AG09309 (cell line): Measurements from ENCODE around the gene SBF1.
"Not testable (repeated sequence)": the region's sequence is repeated elsewhere in the genome, so short reads cannot be mapped to it uniquely, and the experiment has no call there.

Experiments used
- DNase-seq: peaks from one replicate; pipeline ENCODE4 v3.0.0-alpha.2; 2010; ENCODE audit warnings: low read depth
- H3K4me3 ChIP-seq: 2 replicates; pipeline ENCODE4 v1.5.1; 2011; ENCODE audit warnings: mild to moderate bottlenecking, low read depth, low read length, moderate library complexity; ENCODE audit not compliant: control insufficient read depth
- TF ChIP-seq, protein P1 (sequence below): IDR thresholded peaks from 2 replicates; pipeline ENCODE4 v1.5.1; 2011; ENCODE audit warnings: mild to moderate bottlenecking, low read depth, low read length, inconsistent platforms; ENCODE audit not compliant: insufficient read depth, control insufficient read depth; ENCODE audit errors: missing control alignments

The SBF1 gene

GRCh38 chr22:50415426-50415825, 59.4 kb downstream of the SBF1 start:
- TF ChIP-seq, protein P1, sequence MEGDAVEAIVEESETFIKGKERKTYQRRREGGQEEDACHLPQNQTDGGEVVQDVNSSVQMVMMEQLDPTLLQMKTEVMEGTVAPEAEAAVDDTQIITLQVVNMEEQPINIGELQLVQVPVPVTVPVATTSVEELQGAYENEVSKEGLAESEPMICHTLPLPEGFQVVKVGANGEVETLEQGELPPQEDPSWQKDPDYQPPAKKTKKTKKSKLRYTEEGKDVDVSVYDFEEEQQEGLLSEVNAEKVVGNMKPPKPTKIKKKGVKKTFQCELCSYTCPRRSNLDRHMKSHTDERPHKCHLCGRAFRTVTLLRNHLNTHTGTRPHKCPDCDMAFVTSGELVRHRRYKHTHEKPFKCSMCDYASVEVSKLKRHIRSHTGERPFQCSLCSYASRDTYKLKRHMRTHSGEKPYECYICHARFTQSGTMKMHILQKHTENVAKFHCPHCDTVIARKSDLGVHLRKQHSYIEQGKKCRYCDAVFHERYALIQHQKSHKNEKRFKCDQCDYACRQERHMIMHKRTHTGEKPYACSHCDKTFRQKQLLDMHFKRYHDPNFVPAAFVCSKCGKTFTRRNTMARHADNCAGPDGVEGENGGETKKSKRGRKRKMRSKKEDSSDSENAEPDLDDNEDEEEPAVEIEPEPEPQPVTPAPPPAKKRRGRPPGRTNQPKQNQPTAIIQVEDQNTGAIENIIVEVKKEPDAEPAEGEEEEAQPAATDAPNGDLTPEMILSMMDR, result no peak
- no peak for DNase-seq
- H3K4me3 ChIP-seq, result no peak overlapping the region

DNA sequence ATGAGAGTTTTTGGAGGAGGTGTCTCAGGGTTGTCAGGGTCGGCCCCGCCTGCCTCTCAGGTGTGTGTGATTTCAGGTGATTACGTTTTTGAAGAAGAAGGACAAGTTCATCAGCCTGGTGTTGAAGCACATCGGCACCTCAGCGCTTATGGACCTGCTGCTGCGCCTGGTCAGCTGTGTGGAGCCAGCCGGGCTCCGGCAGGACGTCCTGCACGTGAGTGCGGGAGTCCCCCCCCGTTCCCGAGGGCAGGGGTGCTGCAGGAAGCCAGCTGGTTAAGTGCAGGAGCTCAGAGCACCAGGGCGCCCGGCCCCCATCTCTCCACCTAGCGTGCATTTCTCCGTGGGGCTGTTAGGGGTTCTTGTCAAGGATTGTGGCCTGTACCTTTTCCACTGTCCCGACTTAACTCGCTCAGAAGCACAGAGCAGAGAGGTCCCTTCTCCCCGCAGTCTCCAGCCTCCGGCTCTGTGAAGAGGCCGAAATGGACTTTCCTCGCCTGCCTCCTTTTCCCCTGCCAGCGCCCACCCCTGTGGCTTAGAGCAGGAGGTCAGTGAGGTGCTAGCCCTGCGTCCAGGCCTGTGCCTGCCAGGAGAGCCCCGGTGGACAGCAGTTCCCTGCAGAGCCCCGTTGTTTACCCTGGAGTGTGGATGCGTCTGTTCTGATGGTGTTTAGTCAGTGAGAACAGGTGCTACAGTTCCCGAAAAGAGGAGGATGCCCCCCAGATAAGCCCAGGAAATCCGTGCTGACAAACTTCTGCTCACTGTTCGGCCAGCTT, 60.2 kb downstream of the SBF1 start:
- no peak for DNase-seq
- TF ChIP-seq, protein P1, result no peak
- H3K4me3 ChIP-seq, result no peak overlapping the region

DNA sequence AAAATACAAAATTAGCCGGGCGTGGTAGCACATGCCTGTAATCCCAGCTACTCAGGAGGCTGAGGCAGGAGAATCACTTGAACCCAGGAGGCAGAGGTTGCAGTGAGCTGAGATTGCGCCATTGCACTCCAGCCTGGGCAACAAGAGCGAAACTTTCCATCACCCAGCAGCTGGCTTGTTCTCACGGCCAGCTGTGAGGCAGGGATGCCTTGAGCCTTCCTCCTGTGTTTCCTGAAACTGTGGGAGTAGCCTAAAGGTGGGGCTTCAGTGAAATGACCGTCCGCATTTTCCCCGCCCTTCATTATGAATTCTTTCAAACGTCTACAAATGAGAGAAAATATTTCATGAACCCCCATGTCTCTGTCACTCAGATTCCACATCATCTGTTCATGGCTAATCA, 65.9 kb downstream of the SBF1 start:
- not testable (repeated sequence) for DNase-seq, H3K4me3 ChIP-seq

GRCh38 chr22:50408311-50408710, 66.5 kb downstream of the SBF1 start:
- DNase-seq, result no peak
- H3K4me3 ChIP-seq, result no peak overlapping the region
- TF ChIP-seq, protein P1, result no peak

DNA sequence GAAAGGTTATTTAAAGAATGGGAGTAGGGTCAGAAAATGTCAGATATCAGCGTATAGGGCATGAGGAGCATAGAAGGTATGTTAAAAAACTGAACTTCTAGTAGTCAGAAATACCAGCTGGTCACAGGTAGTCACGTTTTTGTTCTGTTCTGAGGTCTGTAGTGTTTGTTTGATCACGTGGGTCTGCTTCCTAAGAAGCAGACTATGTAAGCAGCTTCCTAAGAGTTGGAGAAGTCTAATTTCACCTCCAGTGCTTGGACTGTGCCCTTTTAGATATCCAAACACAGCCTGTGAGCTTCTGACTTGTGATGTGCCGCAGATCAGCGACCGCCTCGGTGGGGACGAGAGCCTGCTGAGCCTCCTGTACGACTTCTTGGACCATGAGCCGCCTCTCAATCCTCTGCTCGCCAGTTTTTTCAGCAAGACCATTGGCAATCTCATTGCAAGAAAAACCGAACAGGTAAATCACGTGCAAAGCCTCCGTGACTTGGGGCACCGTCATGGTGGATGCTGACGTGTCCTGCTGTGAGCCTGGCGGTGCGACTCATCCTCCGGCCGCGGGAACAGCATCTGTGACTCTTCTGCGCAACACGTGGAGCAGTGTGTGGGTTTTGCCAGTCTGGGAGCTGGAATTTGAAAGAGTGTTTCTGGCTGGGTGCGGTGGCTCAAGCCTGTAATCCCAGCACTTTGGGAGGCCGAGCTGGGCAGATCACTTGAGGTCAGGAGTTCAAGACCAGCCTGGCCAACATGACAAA, 68.2 kb downstream of the SBF1 start:
- TF ChIP-seq, protein P1, result no peak
- H3K4me3 ChIP-seq, result no peak overlapping the region
- DNase-seq, result no peak

DNA sequence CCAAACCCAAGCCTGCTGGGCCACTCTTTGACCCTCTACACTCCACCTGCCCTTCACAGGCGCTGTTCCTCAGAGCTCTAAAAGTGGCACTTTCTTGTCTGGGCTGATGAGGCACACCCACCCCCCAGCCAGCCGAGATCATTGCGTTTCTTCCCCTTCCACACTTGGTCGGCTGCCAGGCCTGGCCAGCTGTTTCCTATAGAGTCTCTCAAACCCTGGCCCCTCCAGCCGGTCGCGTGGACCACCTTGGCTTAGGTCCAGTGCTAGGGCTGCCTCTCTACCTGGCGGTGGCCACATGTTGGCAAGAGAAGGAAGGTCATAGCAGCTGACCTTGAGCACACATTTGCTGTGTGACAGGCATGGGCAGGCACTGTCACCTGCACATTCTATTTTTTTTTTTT, 71.1 kb downstream of the SBF1 start:
- TF ChIP-seq, protein P1, result no peak
- no peak for DNase-seq
- H3K4me3 ChIP-seq, result no peak overlapping the region

DNA sequence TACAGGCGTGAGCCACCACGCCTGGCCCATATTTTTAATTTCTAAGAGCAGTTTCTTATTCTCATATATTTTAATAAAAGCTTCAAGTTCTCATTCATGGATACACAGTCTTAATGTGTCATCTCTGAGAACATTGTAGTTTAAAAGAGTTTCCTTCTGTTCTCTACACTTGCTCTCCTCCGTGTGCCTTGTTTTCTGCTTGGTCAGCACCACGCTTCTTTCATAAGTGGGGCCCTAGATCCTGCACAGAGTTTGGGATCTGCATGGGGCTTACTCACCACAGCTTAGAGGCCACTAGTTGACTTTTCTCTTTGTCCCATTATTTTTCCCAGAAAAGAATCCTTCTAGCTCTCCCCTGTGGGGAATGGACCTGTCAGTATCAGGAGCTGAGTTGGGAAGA, 72.9 kb downstream of the SBF1 start:
- H3K4me3 ChIP-seq, result no peak overlapping the region
- DNase-seq, result no peak
- TF ChIP-seq, protein P1, result no peak
